Measurements from ENCODE around the gene RBMY1D. TPM values are rescaled to one million over a fixed set of nuclear protein-coding genes. Genes with fewer than 3 reads are reported as not detected.

RBMY1D gene
- total RNA-seq, 1 experiment from 2014 or later, result not detected

GRCh38 chrY:21835052-21835451 lies 59.3 kb downstream of the RBMY1D start:
- BruUV-seq (replicated peaks), result no TSS peak
- H3K79me2 ChIP-seq (ENCODE audit: low read depth), result no peaks in the 10 kb centered on the region
- intact Hi-C loops (cut with micrococcal nuclease; ENCODE audit: unreplicated experiment), result no loop called here

More at GRCh38 chrY:21835052-21835451, 59.3 kb downstream of the RBMY1D start:
- no peaks in the 10 kb centered on the region for H3F3A ChIP-seq (ENCODE audit: insufficient read depth, low read depth)
- no peaks in the 10 kb centered on the region for H3K4me1 ChIP-seq (replicated peaks; ENCODE audit: insufficient read depth)
- no peak for DNase-seq
- TF ChIP-seq CTCF (conservative IDR thresholded peaks at IDR 0.05), result no peak
- TF ChIP-seq EZH2 (IDR thresholded peaks at IDR 0.05; ENCODE audit: low read depth), result no peak
- no peaks in the 10 kb centered on the region for H3K36me3 ChIP-seq (ENCODE audit: low read depth)
- H3K27me3 ChIP-seq (ENCODE audit: insufficient read depth, low read depth), result no peaks in the 10 kb centered on the region
- H2AFZ ChIP-seq, result no peak overlapping the region
- ChIA-PET POLR2A (ENCODE audit: unreplicated experiment) (no interaction called here), CTCF (no interaction called here)
- no peaks in the 10 kb centered on the region for H3K9me3 ChIP-seq (ENCODE audit: insufficient read depth, low read depth)
- no peaks in the 10 kb centered on the region for H3K9me2 ChIP-seq (ENCODE audit: insufficient read depth)
- no peaks in the 10 kb centered on the region for H4K20me1 ChIP-seq (ENCODE audit: insufficient read depth)
- no peak overlapping the region for H3K27ac ChIP-seq
- H3K4me2 ChIP-seq, result no peak overlapping the region
- H3K4me3 ChIP-seq, result no peak overlapping the region

Other genes with a start within 250 kb of the RBMY1D start
- gene RBMY1E, start 23.5 kb upstream of the RBMY1D start, total RNA-seq (2021), result not detected in 2 replicates

Data from PC-9 (cell line).